ENCODE results near the gene HOXA3.
A peak's percentile ranks its signal among the peaks of the same experiment; 100 is the strongest.

Gene HOXA3

GRCh38 chr7:27095897-27096767, 56.3 kb downstream of the HOXA3 start, which contains the start of gene HOXA1:
HOXA1 (minus strand) TSS chr7:27096000; CDS start chr7:27095912, 88 bp downstream.
- peaks cover 0 to 6% (median 1%) of the 10 kb centered on the region in 4 experiments for H3K36me3 ChIP-seq (ENCODE audit: control insufficient read depth in 4 of 4, insufficient read depth in 4 of 4, low read length in 3 of 4)
- WGBS (ENCODE audit: insufficient coverage) = 0% methylated on average over 45 of the region's 68 CpGs
- POLR2A ChIA-PET = no interaction called here
- no peaks in the 10 kb centered on the region for H3K9me3 ChIP-seq (ENCODE audit: control extremely low read depth in 1 of 5, control insufficient read depth in 4 of 5, insufficient read depth in 2 of 5, low read depth in 1 of 5, low read length in 4 of 5)
- DNase-seq = peak; percentile 87 to 93 (median 92)
- CTCF ChIA-PET = interaction anchor here (0.6 to 3.8 kb wide), 10 partner anchors 10 to 414 kb away, joined by 3 to 24 read pairs (median 4); partner anchors contain the start of genes HOXA5 and HOXA7
- no peak within 1 kb of the TSS for H3K27ac ChIP-seq (ENCODE audit: insufficient read depth in 1 of 2, low read depth in 1 of 2, low read length in 2 of 2, poor library complexity in 1 of 2, severe bottlenecking in 2 of 2)
- H3K27me3 ChIP-seq (replicated peaks in 2 of 5; ENCODE audit: control insufficient read depth in 4 of 5, insufficient read depth in 5 of 5, low read length in 4 of 5) = peaks cover 30 to 98% (median 50%) of the 10 kb centered on the region in 5 experiments
- peaks cover 2 to 47% (median 37%) of the 10 kb centered on the region in 4 experiments for H3K4me1 ChIP-seq (ENCODE audit: control extremely low read depth in 1 of 4, control insufficient read depth in 4 of 4, insufficient read depth in 4 of 4, low read length in 3 of 4)
- H3K4me3 ChIP-seq (ENCODE audit: control insufficient read depth in 1 of 7, extremely low read depth in 1 of 7, insufficient read depth in 4 of 7, low read depth in 2 of 7, low read length in 6 of 7) = peak within 1 kb of the TSS; percentile 57 to 82 (median 77)

GRCh38 chr7:27095050-27095896, 57.1 kb downstream of the HOXA3 start:
- no peak overlapping the region for H3K27ac ChIP-seq (ENCODE audit: insufficient read depth in 1 of 2, low read depth in 1 of 2, low read length in 2 of 2, poor library complexity in 1 of 2, severe bottlenecking in 2 of 2)
- H3K4me3 ChIP-seq (ENCODE audit: control insufficient read depth in 1 of 7, extremely low read depth in 1 of 7, insufficient read depth in 4 of 7, low read depth in 2 of 7, low read length in 6 of 7) = peak overlapping the region in 6 of 7 experiments; percentile 23 to 82 (median 77)
- DNase-seq = peak in 2 of 3 donors; percentile 66 to 73
- 4% methylated on average over 23 of the region's 33 CpGs for WGBS (ENCODE audit: insufficient coverage)
- H3K4me1 ChIP-seq (ENCODE audit: control extremely low read depth in 1 of 4, control insufficient read depth in 4 of 4, insufficient read depth in 4 of 4, low read length in 3 of 4) = peaks cover 2 to 47% (median 37%) of the 10 kb centered on the region in 4 experiments
- ChIA-PET CTCF (interaction anchor here (1.5 kb wide), 1 partner anchor 242 kb away, joined by 4 read pairs; no protein-coding TSS in a partner anchor), POLR2A (interaction anchor here (0.6 kb wide), 2 partner anchors 571 to 992 kb away, joined by 3 read pairs; no protein-coding TSS in a partner anchor)
- peaks cover 0 to 2% (median 0%) of the 10 kb centered on the region in 4 experiments for H3K36me3 ChIP-seq (ENCODE audit: control insufficient read depth in 4 of 4, insufficient read depth in 4 of 4, low read length in 3 of 4)
- peaks cover 32 to 98% (median 51%) of the 10 kb centered on the region in 5 experiments for H3K27me3 ChIP-seq (replicated peaks in 2 of 5; ENCODE audit: control insufficient read depth in 4 of 5, insufficient read depth in 5 of 5, low read length in 4 of 5)
- no peaks in the 10 kb centered on the region for H3K9me3 ChIP-seq (ENCODE audit: control extremely low read depth in 1 of 5, control insufficient read depth in 4 of 5, insufficient read depth in 2 of 5, low read depth in 1 of 5, low read length in 4 of 5)

- CTCF ChIA-PET = interaction anchor here (0.9 to 1.8 kb wide), 4 partner anchors 10 to 241 kb away, joined by 3 to 5 read pairs (median 4); no protein-coding TSS in a partner anchor
- 37% methylated on average over 25 of the region's 29 CpGs for WGBS (ENCODE audit: insufficient coverage)
- peaks cover 0 to 2% (median 0%) of the 10 kb centered on the region in 5 experiments for H3K9me3 ChIP-seq (ENCODE audit: control extremely low read depth in 1 of 5, control insufficient read depth in 4 of 5, insufficient read depth in 2 of 5, low read depth in 1 of 5, low read length in 4 of 5)
- no peak overlapping the region for H3K4me3 ChIP-seq (ENCODE audit: control insufficient read depth in 1 of 7, extremely low read depth in 1 of 7, insufficient read depth in 4 of 7, low read depth in 2 of 7, low read length in 6 of 7)
- peaks cover 2 to 47% (median 37%) of the 10 kb centered on the region in 4 experiments for H3K4me1 ChIP-seq (ENCODE audit: control extremely low read depth in 1 of 4, control insufficient read depth in 4 of 4, insufficient read depth in 4 of 4, low read length in 3 of 4)
- H3K27me3 ChIP-seq (replicated peaks in 2 of 5; ENCODE audit: control insufficient read depth in 4 of 5, insufficient read depth in 5 of 5, low read length in 4 of 5) = peaks cover 32 to 98% (median 55%) of the 10 kb centered on the region in 5 experiments
- POLR2A ChIA-PET = interaction anchor here (0.6 to 1.6 kb wide), 3 partner anchors 11 to 991 kb away, joined by 3 read pairs; no protein-coding TSS in a partner anchor
- H3K27ac ChIP-seq (ENCODE audit: insufficient read depth in 1 of 2, low read depth in 1 of 2, low read length in 2 of 2, poor library complexity in 1 of 2, severe bottlenecking in 2 of 2) = no peak overlapping the region
- DNase-seq = no peak
- H3K36me3 ChIP-seq (ENCODE audit: control insufficient read depth in 4 of 4, insufficient read depth in 4 of 4, low read length in 3 of 4) = peaks cover 0 to 2% (median 0%) of the 10 kb centered on the region in 4 experiments
These were observed 57.9 kb downstream of the HOXA3 start for GRCh38 chr7:27094304-27095049.

- no peak overlapping the region for H3K27ac ChIP-seq (ENCODE audit: insufficient read depth in 1 of 2, low read depth in 1 of 2, low read length in 2 of 2, poor library complexity in 1 of 2, severe bottlenecking in 2 of 2)
- peaks cover 37 to 98% (median 65%) of the 10 kb centered on the region in 5 experiments for H3K27me3 ChIP-seq (replicated peaks in 2 of 5; ENCODE audit: control insufficient read depth in 4 of 5, insufficient read depth in 5 of 5, low read length in 4 of 5)
- ChIA-PET POLR2A (interaction anchor here (1.6 kb wide), 1 partner anchor 12 kb away, joined by 3 read pairs; no protein-coding TSS in a partner anchor), CTCF (interaction anchor here (0.9 to 1.8 kb wide), 3 partner anchors 11 to 12 kb away, joined by 3 to 5 read pairs (median 4); no protein-coding TSS in a partner anchor)
- no peak for DNase-seq
- no peaks in the 10 kb centered on the region for H3K36me3 ChIP-seq (ENCODE audit: control insufficient read depth in 4 of 4, insufficient read depth in 4 of 4, low read length in 3 of 4)
- H3K9me3 ChIP-seq (ENCODE audit: control extremely low read depth in 1 of 5, control insufficient read depth in 4 of 5, insufficient read depth in 2 of 5, low read depth in 1 of 5, low read length in 4 of 5) = peaks cover 0 to 2% (median 0%) of the 10 kb centered on the region in 5 experiments
- no peak overlapping the region for H3K4me3 ChIP-seq (ENCODE audit: control insufficient read depth in 1 of 7, extremely low read depth in 1 of 7, insufficient read depth in 4 of 7, low read depth in 2 of 7, low read length in 6 of 7)
- 17% methylated on average over 2 of the region's 6 CpGs for WGBS (ENCODE audit: insufficient coverage)
- H3K4me1 ChIP-seq (ENCODE audit: control extremely low read depth in 1 of 4, control insufficient read depth in 4 of 4, insufficient read depth in 4 of 4, low read length in 3 of 4) = peaks cover 0 to 48% (median 31%) of the 10 kb centered on the region in 4 experiments
These were observed 59.0 kb downstream of the HOXA3 start for GRCh38 chr7:27093184-27093895.

- ChIA-PET CTCF (interaction anchor here (0.6 to 1.8 kb wide), 2 partner anchors 11 to 415 kb away, joined by 3 to 5 read pairs; no protein-coding TSS in a partner anchor), POLR2A (interaction anchor here (0.6 kb wide), 1 partner anchor 19 kb away, joined by 5 read pairs; no protein-coding TSS in a partner anchor)
- WGBS (ENCODE audit: insufficient coverage) = no CpG with 5 or more reads among the region's 1 CpG
- DNase-seq = no peak
- Histone ChIP-seq H3K4me1 (ENCODE audit: control extremely low read depth in 1 of 4, control insufficient read depth in 4 of 4, insufficient read depth in 4 of 4, low read length in 3 of 4) (peaks cover 0 to 48% (median 30%) of the 10 kb centered on the region in 4 experiments), H3K27me3 (replicated peaks in 2 of 5; ENCODE audit: control insufficient read depth in 4 of 5, insufficient read depth in 5 of 5, low read length in 4 of 5) (peaks cover 39 to 98% (median 63%) of the 10 kb centered on the region in 5 experiments), H3K4me3 (ENCODE audit: control insufficient read depth in 1 of 7, extremely low read depth in 1 of 7, insufficient read depth in 4 of 7, low read depth in 2 of 7, low read length in 6 of 7) (no peak overlapping the region), H3K36me3 (ENCODE audit: control insufficient read depth in 4 of 4, insufficient read depth in 4 of 4, low read length in 3 of 4) (no peaks in the 10 kb centered on the region), H3K9me3 (ENCODE audit: control extremely low read depth in 1 of 5, control insufficient read depth in 4 of 5, insufficient read depth in 2 of 5, low read depth in 1 of 5, low read length in 4 of 5) (peaks cover 0 to 2% (median 0%) of the 10 kb centered on the region in 5 experiments), H3K27ac (ENCODE audit: insufficient read depth in 1 of 2, low read depth in 1 of 2, low read length in 2 of 2, poor library complexity in 1 of 2, severe bottlenecking in 2 of 2) (no peak overlapping the region)
These were observed 59.6 kb downstream of the HOXA3 start for GRCh38 chr7:27092819-27093110.

Measured in common myeloid progenitor, CD34-positive (primary cell).